RWPE1 (cell line): ENCODE results near the gene PPP3R1.

ENCODE experiments used
- CTCF ChIA-PET: fragments of 350-600 bp; sonication (Branson Sonifier 250); formaldehyde crosslinking; extraction: SDS; loops from one replicate; lab custom pipeline; 2021; lab: Yijun Ruan, JAX
- POLR2A ChIA-PET: fragments of 400-600 bp; formaldehyde crosslinking; extraction: SDS; loops from one replicate; lab custom pipeline; 2020; ENCODE audit warnings: antibody characterized with exemption; ENCODE audit not compliant: low non-redundant PET; lab: Yijun Ruan, JAX
- DNase-seq: peaks from one replicate; pipeline ENCODE4 v3.0.0; 2012; ENCODE audit warnings: low spot score
- H3K27ac ChIP-seq: fragments of 450-650 bp; 2 replicates; pipeline ENCODE4 v1.5.1; 2017
- CTCF ChIP-seq: fragments of 450-650 bp; conservative IDR thresholded peaks from 2 replicates; pipeline ENCODE4 v1.5.1; 2017; ENCODE audit warnings: low read depth, mild to moderate bottlenecking

PPP3R1 gene

GRCh38 chr2:68193144-68193543 lies 59.2 kb downstream of the PPP3R1 start:
- no peak for DNase-seq
- POLR2A ChIA-PET, result no interaction called here
- H3K27ac ChIP-seq, result no peak overlapping the region
- CTCF ChIA-PET, result no interaction called here
- TF ChIP-seq CTCF, result no peak

GRCh38 chr2:68190991-68191731 lies 61.2 kb downstream of the PPP3R1 start:
- TF ChIP-seq CTCF, result no peak
- POLR2A ChIA-PET, result no interaction called here
- CTCF ChIA-PET, result interaction anchor here (0.5 to 0.6 kb wide), 2 partner anchors 38 to 245 kb away, joined by 3 read pairs; no protein-coding TSS in a partner anchor
- DNase-seq, result peak; percentile 54
- H3K27ac ChIP-seq, result no peak overlapping the region

- peak overlapping the region; percentile 53 for H3K27ac ChIP-seq
- POLR2A ChIA-PET, result no interaction called here
- CTCF ChIA-PET, result interaction anchor here (0.6 kb wide), 1 partner anchor 844 kb away, joined by 7 read pairs; no protein-coding TSS in a partner anchor
- no peak for DNase-seq
- no peak for TF ChIP-seq CTCF
Measured at GRCh38 chr2:68189991-68190784, 62.1 kb downstream of the PPP3R1 start.

GRCh38 chr2:68188831-68189230 lies 63.5 kb downstream of the PPP3R1 start:
- no peak for DNase-seq
- POLR2A ChIA-PET, result no interaction called here
- CTCF ChIA-PET, result interaction anchor here (0.6 to 0.7 kb wide), 2 partner anchors 103 to 104 kb away, joined by 4 read pairs; no protein-coding TSS in a partner anchor
- H3K27ac ChIP-seq, result no peak overlapping the region
- TF ChIP-seq CTCF, result no peak

- CTCF ChIA-PET, result no interaction called here
Measured at GRCh38 chr2:68187329-68187728, 65.0 kb downstream of the PPP3R1 start.

More at GRCh38 chr2:68187329-68187728, 65.0 kb downstream of the PPP3R1 start:
- DNase-seq, result no peak
- POLR2A ChIA-PET, result no interaction called here
- H3K27ac ChIP-seq, result no peak overlapping the region
- TF ChIP-seq CTCF, result no peak
